GM12891 (cell line): ENCODE data around the gene EIF5A2.
A peak's percentile ranks its signal among the peaks of the same experiment; 100 is the strongest.
"Not testable (repeated sequence)": the region's sequence is repeated elsewhere in the genome, so short reads cannot be mapped to it uniquely, and the experiment has no call there.

Experiments used
- DNase-seq: peaks from one replicate; pipeline ENCODE4 v3.0.0; 2011; ENCODE audit warnings: low spot score; ENCODE audit not compliant: insufficient read length
- FAIRE-seq: peaks from 2 replicates; lab custom pipeline; 2011; peaks lifted over from hg19 to GRCh38; lab: Jason Lieb, UNC
- PAX5 ChIP-seq: IDR thresholded peaks from 2 replicates; pipeline ENCODE4 v1.6.1; 2011; ENCODE audit warnings: low read length, moderate library complexity, mild to moderate bottlenecking; ENCODE audit not compliant: insufficient read depth, severe bottlenecking
- POLR2A ChIP-seq: IDR thresholded peaks from 2 replicates; pipeline ENCODE4 v1.6.1; 2011; ENCODE audit warnings: low read depth, low read length, control low read depth
- POLR2AphosphoS5 ChIP-seq: IDR thresholded peaks from 2 replicates; pipeline ENCODE4 v1.6.1; 2011; ENCODE audit warnings: low read depth, low read length, control low read depth
- POU2F2 ChIP-seq: IDR thresholded peaks from 2 replicates; pipeline ENCODE4 v1.6.1; 2011; ENCODE audit warnings: low read depth, mild to moderate bottlenecking, control low read depth, low read length, moderate library complexity
- SPI1 ChIP-seq: IDR thresholded peaks from 2 replicates; pipeline ENCODE4 v1.6.1; 2011; ENCODE audit warnings: low read depth, low read length, control low read depth
- TAF1 ChIP-seq: IDR thresholded peaks from 2 replicates; pipeline ENCODE4 v1.6.1; 2011; ENCODE audit warnings: low read depth, low read length, control low read depth

Gene EIF5A2

DNA sequence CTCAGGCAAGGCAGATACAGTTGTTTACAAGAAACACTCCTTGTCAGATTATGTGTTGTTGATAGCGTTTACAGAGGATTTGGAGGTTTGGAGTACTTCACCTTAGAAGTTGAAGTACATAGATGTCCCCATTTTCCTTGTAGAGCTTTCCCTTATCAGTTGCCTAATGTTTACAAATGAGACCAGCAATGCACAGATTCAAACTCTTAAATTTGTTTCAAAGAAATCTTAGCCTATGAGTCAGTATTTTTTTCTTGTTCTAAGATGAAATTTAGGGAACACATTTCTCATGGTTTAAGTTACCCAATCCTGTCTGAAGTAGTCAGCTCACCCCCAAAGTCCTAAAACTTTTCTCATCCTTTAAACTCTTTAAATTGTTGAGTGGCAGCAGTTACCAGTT lies 6.3 kb upstream of the EIF5A2 start:
- no peak for FAIRE-seq

DNA sequence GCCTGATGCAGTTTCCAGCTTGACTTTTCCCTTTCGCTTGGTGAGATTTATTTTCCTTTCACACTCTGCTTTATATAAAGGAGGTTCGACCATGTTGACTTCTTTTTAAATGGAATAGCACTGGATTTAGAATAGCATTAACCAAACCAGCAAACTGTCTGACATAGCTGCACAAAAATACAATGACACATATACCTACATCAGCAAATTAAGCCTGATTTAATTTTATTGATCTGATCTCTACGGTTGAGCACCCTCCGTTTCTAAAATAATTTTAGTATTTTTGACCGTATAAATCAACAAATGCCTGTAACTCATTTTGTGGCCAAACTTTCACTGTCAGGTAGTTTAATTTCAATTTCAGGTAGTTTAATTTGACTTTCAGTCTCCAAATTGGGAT lies 5.8 kb upstream of the EIF5A2 start:
- FAIRE-seq (no peak), DNase-seq (no peak)
- TF ChIP-seq TAF1 (no peak), PAX5 (no peak), SPI1 (no peak), POLR2AphosphoS5 (no peak), POLR2A (no peak), POU2F2 (no peak)

More for the DNA sequence above, 6.3 kb upstream of the EIF5A2 start:
- no peak for DNase-seq
- no peak for TF ChIP-seq POLR2A
- no peak for TF ChIP-seq POU2F2
- no peak for TF ChIP-seq POLR2AphosphoS5
- TF ChIP-seq SPI1 = no peak
- TF ChIP-seq PAX5 = no peak
- TF ChIP-seq TAF1 = no peak

DNA sequence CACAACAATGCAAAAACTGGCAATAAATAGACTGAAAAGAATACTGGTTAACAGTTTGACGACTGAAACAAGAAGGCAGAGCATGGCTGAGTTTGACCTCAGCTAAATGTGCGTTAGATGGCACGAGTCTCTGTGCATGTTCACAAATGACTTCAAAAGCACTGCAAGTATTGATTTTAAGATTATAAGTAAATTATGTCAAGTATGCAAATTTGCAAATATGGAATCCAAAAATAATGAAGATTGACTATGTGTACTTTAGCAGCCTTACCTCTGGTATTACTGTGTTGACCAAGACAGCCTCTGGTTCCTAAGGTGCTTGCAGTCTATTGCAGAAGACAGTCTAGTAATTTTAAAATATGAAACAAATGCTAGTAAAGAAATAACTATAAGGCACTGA lies 2.6 kb upstream of the EIF5A2 start:
- FAIRE-seq (no peak), DNase-seq (no peak)
- TF ChIP-seq POLR2A (no peak), POLR2AphosphoS5 (no peak), PAX5 (no peak), TAF1 (no peak), POU2F2 (no peak), SPI1 (no peak)

DNA sequence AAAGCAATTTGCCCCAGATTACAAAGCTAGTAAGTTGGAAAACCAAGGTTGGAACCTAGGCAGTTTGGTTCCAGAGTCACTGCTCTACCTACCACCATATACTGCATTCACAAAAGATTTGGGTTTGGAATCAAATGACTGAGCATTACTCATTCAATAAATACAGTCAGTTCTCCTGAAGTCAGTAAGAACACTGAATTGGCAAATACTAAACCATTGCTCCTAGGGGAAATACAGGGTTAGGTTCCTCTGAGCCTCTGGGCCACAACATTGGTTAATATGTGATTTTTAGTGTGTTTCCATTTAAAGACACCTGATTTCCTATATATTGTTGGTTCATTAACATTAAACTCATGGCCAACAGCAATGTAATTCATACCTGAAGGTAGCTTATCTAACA lies 2.1 kb upstream of the EIF5A2 start:
- DNase-seq (no peak), FAIRE-seq (no peak)
- TF ChIP-seq POLR2A = no peak
- TF ChIP-seq PAX5 = no peak
- no peak for TF ChIP-seq SPI1
- no peak for TF ChIP-seq POLR2AphosphoS5
- TF ChIP-seq TAF1 = no peak
- TF ChIP-seq POU2F2 = no peak

DNA sequence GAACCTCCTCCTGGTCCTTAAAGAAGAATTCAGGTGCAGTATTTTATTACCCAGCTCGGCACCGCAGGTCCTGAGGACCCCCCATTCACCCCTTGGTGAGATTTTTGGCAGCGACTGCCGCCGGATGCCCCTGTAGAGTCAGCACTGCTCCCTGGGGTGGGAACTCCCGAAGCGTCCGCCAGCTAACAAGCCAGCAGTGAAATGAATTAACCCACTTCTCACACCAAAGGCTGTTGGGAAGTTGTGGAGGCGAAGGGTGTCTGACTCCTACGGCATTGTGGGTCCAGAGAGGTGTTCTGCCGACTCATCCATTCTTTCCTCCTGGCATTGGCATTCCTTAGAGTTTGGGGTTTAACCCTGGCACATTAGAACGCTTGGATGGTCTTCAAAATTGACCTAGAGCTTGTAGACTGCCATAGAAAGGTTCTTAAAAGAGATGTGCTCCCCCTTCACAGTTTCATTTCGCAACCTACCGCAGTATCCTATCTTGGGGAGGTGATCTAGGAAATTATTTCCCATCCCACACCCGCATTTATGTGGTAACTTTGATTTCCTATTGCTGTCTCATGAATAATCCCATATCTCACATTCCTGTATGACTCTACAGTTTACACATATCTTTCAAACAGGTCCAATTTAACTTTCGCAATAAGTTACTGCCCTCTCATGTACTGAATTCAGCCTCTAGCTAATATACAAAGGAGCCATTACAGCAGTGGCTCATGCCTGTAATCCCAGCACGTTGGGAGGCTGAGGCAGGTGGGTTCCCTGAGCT lies 879 bp upstream of the EIF5A2 start:
- FAIRE-seq (no peak), DNase-seq (no peak)
- TF ChIP-seq PAX5 (no peak), POU2F2 (no peak), TAF1 (no peak), SPI1 (no peak), POLR2A (no peak), POLR2AphosphoS5 (no peak)

DNA sequence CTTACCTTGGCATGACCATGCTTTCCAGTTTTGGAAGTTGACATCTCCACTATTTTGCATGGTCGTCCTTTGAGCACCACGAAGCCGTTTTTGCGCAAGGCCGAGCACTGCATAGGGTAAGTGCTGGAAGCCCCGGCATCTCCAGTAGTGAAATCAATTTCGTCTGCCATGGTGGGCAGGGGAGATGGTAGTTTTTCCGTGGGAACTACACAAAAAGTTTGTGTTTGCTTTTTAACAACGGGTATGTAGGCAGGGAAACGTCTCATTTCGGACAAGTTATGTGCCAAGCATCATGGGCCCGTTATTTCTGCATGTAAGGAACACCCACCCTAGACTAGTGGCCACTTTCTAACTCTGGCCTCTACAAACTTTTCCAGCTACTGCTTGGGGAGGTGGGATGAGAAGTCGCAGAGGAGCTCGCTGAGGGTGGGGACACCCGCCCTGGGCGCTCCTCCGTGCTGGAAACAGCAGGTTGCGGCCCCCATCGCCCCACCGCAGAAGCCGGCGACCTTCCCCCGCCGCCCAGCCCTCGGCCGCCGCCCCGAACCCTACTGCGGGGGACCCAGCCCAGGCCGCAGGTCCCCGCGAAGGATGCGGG lies 701 bp downstream of the EIF5A2 start:
- FAIRE-seq = no peak
- DNase-seq = peak; percentile 1
- TF ChIP-seq POLR2A = no peak

DNA sequence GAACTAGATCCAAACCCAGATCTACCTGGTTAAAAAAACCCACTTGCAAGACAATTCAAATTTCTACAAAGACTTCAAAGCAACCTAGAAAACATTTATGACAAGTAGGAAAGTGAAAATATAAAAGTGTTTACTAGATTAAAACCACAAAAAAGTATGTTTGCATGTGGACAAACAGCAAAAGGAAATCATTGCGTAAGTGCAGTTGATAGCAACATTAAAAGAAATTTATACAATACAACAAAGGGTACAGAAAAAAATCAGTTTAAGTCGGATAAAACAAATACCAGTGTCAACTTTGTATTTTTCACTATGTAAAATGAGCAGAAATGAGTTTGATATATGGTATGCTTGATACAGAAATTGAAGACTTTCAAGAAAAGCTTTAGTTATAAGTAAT lies 2.6 kb downstream of the EIF5A2 start:
- FAIRE-seq = no peak
- TF ChIP-seq SPI1 = no peak

DNA sequence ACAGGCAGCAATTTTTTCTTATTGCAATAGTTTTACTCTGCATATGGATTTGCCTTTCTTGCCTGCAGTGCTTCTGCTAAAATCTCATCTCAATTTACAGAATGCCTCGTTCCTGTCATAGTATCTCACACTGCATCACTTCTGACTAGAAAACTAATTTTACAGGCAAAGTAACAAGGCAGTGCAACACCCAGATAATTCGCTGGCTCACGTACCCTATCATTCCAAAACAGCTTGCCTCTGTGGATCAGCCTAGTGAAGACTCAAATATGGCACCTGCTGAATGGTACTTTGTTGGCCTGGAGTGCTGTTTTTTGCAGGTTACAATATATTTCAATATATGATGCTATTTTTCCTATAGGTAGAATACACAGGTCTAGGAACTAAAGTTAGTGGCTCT lies 5.3 kb downstream of the EIF5A2 start:
- FAIRE-seq (no peak), DNase-seq (no peak)
- TF ChIP-seq POLR2A (no peak), PAX5 (no peak), POU2F2 (no peak), SPI1 (no peak), TAF1 (no peak), POLR2AphosphoS5 (no peak)

More for the DNA sequence above, 2.6 kb downstream of the EIF5A2 start:
- no peak for DNase-seq

DNA sequence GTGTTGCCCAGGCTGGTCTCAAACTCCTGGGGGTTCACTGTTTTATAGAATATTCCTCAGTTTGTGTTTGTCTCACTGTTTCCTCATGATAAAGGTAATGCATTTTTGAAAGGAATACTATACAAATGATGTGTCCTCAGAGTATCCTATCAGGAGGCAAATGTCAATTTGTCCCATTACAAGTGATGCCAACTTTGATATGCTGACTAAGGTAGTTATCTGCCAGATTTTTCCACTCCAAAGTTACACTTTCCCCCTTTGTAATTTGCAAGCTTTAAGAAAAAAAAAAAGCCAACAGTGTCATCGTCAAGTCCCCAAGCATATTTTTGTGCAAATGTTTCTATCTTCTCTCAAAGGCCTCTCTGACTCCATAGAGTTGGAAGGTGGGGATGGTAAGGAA lies 9.0 kb downstream of the EIF5A2 start:
- DNase-seq = no peak
- no peak for FAIRE-seq
- TF ChIP-seq PAX5 = no peak
- TF ChIP-seq POLR2A = no peak
- TF ChIP-seq TAF1 = no peak
- no peak for TF ChIP-seq POLR2AphosphoS5
- TF ChIP-seq POU2F2 = no peak
- no peak for TF ChIP-seq SPI1

DNA sequence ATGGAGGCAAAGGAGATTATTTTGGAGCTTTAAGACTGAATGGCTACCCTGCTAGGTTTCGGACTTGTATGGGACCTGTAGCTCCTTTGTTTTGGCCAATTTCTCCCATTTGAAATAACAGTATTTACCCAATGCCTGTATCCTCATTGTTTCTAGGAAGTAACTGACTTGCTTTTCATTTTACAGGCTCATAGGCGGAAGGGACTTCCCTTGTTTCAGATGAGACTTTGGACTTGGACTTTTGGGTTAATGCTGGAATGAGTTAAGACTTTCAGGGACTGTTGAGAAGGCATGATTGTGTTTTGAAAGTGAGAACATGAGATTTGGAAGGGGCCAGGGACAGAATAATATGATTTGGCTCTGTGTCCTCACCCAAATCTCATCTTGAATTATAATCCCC lies 10.5 kb downstream of the EIF5A2 start:
- TF ChIP-seq TAF1 (no peak), POU2F2 (no peak), SPI1 (no peak), POLR2AphosphoS5 (no peak), PAX5 (no peak), POLR2A (no peak)
- DNase-seq (no peak), FAIRE-seq (no peak)

DNA sequence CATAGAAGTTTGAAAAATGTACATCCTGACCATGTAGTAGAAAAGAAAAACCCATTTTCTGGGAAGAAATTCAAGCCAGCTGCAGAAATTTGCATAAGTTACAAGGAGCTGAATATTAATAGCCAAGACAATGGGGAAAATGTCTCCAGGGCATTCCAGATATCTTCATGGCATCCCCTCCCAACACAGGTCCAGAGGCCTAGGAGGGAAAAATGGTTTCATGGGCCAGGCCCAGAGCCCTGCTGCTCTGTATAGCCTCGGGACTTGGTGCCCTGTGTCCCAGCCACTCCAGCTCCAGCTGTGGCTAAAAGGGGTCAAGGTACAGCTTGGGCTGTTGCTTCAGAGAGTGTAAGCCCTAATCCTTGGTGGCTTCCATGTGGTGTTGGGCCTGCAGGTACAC lies 11.2 kb downstream of the EIF5A2 start:
- not testable (repeated sequence) for FAIRE-seq, DNase-seq
